ENCODE measurements around the gene NR2F1.

NR2F1 gene

DNA sequence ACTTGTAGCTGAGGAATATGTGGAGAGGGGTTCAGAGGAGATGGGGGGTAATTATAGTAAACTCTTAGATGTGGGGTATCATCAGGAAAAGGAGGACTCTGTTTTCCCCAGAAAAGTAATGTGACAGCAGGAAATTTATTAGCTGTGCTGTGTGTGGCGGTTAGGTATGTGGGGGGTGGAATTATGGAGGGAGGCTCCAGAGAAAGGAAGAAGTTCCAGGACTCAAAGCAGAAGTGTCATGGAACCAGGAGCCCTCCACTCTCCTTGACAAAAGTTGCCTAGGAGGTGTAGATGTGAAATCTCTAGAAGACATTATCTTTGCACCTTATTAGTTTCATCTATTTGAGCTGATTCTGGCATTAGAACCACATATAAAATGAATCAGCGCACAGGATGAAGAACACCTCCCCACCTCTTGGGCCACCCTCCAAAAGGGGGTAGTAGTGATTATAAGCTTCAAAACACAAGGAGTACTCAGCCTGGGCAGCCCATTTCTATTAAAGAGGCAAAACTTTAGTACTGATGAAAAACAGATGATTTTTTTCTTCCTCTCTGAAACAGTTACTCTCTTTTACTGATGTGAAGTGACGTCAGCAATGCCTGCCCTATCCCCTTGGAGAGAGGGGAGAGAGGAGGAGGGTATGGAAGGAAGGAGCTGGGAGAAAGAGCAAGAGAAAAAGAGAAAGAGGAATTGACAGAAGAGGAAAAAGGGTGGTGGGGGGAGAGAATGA lies 18.2 kb downstream of the NR2F1 start:
- no peak overlapping the region for H3K9ac ChIP-seq
- H3K36me3 ChIP-seq = no peaks in the 10 kb centered on the region
- peaks cover 0 to 94% (median 82%) of the 10 kb centered on the region in 11 experiments; a peak in 18 of 22 replicates for H4K20me1 ChIP-seq
- no peak for TF ChIP-seq Cebpa-rat (IDR thresholded peaks at IDR 0.05)
- H3K27me3 ChIP-seq = peaks cover 100% of the 10 kb centered on the region in 11 experiments
- peaks cover 10 to 36% (median 18%) of the 10 kb centered on the region in 11 experiments for H3K9me3 ChIP-seq (replicated peaks in 1 of 11)
- H3K27ac ChIP-seq = no peak overlapping the region
- no peak overlapping the region for H3K4me2 ChIP-seq
- H3K4me1 ChIP-seq = no peaks in the 10 kb centered on the region
- no peak overlapping the region for H3K4me3 ChIP-seq

- Histone ChIP-seq H3K4me3 (no peak overlapping the region), H3K4me2 (no peak overlapping the region), H3K27ac (no peak overlapping the region), H3K9ac (no peak overlapping the region), H3K9me3 (replicated peaks in 1 of 11) (peaks cover 5 to 31% (median 12%) of the 10 kb centered on the region in 11 experiments; a peak in 21 of 22 replicates), H3K27me3 (peaks cover 100% of the 10 kb centered on the region in 11 experiments), H3K4me1 (no peaks in the 10 kb centered on the region), H3K36me3 (no peaks in the 10 kb centered on the region), H4K20me1 (peaks cover 0 to 94% (median 81%) of the 10 kb centered on the region in 11 experiments; a peak in 18 of 22 replicates)
- TF ChIP-seq Cebpa-rat (IDR thresholded peaks at IDR 0.05) = no peak
These were observed 18.8 kb downstream of the NR2F1 start for GRCh38 chr5:93601802-93602155.

GRCh38 chr5:93602241-93603077 lies 19.4 kb downstream of the NR2F1 start:
- H3K4me1 ChIP-seq = no peaks in the 10 kb centered on the region
- H4K20me1 ChIP-seq = peaks cover 0 to 94% (median 79%) of the 10 kb centered on the region in 11 experiments; a peak in 18 of 22 replicates
- H3K27ac ChIP-seq = no peak overlapping the region
- H3K9ac ChIP-seq = no peak overlapping the region
- no peaks in the 10 kb centered on the region for H3K36me3 ChIP-seq
- H3K27me3 ChIP-seq = peaks cover 100% of the 10 kb centered on the region in 11 experiments
- no peak overlapping the region for H3K4me2 ChIP-seq
- no peak for TF ChIP-seq Cebpa-rat (IDR thresholded peaks at IDR 0.05)
- H3K9me3 ChIP-seq (replicated peaks in 1 of 11) = peaks cover 0 to 24% (median 6%) of the 10 kb centered on the region in 11 experiments; a peak in 11 of 22 replicates
- no peak overlapping the region for H3K4me3 ChIP-seq

- H4K20me1 ChIP-seq = peaks cover 0 to 94% (median 79%) of the 10 kb centered on the region in 11 experiments; a peak in 18 of 22 replicates
- H3K27ac ChIP-seq = no peak overlapping the region
- H3K4me2 ChIP-seq = no peak overlapping the region
- no peak for TF ChIP-seq Cebpa-rat (IDR thresholded peaks at IDR 0.05)
- no peak overlapping the region for H3K9ac ChIP-seq
- peaks cover 0 to 16% (median 4%) of the 10 kb centered on the region in 11 experiments; a peak in 9 of 22 replicates for H3K9me3 ChIP-seq (replicated peaks in 1 of 11)
- no peak overlapping the region for H3K4me3 ChIP-seq
- H3K4me1 ChIP-seq = peaks cover 0 to 4% (median 0%) of the 10 kb centered on the region in 10 experiments; a peak in 2 of 20 replicates
- H3K27me3 ChIP-seq = peaks cover 100% of the 10 kb centered on the region in 11 experiments
- H3K36me3 ChIP-seq = no peaks in the 10 kb centered on the region
These were observed 20.2 kb downstream of the NR2F1 start for GRCh38 chr5:93603078-93603792.

DNA sequence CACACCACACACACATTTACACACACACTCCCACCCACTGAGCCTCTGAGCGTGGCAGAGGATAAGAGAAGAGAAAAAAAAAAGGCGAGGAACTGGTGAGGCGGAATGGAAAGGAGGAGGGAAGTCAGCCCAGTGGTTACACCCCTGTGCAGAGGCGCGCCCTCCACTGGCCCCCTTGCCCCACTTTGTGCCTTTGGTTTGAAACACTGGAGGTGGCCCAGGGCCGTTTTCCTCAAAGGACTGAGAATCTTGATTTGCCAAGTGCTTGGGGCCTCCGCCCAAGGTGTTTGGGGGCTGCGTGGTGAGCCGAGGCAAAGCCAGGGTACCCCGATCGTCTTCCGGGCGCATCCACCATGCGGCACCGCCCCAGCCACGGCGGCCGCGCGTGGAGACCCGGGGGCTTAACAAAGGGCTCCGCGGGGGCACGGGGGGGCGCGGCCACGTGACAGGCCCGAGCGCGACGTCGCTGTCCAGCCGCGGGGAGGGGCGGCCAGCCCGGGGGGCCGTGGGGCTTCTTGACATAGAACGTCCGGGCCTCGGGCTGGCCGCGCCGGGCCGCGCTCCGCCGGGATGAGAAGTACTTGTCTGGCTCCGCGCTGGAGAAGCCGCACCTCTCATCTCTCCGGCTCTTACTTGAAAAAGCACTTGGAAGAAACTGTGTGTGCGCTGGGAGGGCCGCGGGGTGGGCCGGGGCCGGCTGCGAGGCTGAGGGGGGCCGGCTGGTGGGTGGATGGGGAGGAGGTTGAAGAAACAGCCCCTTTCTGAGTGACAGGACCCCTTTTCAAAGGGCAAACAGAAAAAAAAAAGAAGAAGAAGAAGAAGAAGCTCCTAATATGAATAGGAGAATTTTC lies 21.0 kb downstream of the NR2F1 start:
- Histone ChIP-seq H3K4me1 (peaks cover 0 to 5% (median 0%) of the 10 kb centered on the region in 10 experiments; a peak in 2 of 20 replicates), H3K9ac (no peak overlapping the region), H3K4me3 (no peak overlapping the region), H3K27me3 (peaks cover 100% of the 10 kb centered on the region in 11 experiments), H3K9me3 (replicated peaks in 1 of 11) (peaks cover 0 to 13% (median 4%) of the 10 kb centered on the region in 11 experiments; a peak in 8 of 22 replicates), H3K36me3 (no peaks in the 10 kb centered on the region), H3K4me2 (no peak overlapping the region), H4K20me1 (peaks cover 0 to 94% (median 79%) of the 10 kb centered on the region in 11 experiments; a peak in 18 of 22 replicates), H3K27ac (no peak overlapping the region)
- TF ChIP-seq Cebpa-rat (IDR thresholded peaks at IDR 0.05) = no peak

DNA sequence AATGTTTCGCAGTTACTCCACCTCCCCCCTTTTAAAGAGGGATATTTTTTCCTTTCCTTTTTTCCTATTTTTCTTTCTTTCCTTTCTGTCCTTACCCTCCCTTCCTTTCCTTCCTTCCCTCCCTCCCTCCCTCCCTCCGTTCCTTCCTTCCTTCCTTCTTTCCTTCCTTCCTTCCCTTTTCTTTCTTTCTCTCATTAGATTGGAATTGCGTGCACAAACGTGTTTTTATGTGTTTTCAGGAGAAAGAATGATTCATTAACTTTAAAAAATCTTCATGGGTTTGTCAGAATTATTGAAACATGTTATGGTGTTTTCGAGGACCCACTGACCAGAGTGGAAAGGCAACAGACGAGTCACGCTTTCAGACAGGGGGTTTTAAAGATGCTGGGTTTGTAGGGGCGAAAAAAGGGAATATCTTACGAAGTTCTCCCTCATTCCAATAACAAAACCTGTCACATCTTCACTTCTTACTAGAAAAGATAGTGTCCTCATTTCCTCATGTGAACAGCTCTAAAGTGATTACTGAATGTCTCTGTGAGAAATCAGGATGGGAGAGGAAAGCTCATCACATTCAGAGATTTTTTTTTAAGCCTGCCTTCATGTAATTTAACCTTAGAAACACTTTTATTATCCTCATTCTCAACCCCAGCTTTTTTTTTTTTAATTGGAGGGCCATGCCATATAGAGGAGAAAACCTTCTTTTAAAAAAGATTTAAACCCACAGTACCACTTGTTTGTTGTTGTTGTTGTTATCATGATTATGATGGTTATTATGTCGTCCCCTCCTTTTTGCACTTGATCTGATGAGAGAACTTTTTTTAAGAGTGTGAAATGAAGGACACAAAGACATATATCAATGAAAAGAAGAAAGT lies 21.9 kb downstream of the NR2F1 start:
- Histone ChIP-seq H3K27me3 (peaks cover 100% of the 10 kb centered on the region in 11 experiments), H4K20me1 (peaks cover 0 to 94% (median 79%) of the 10 kb centered on the region in 11 experiments; a peak in 18 of 22 replicates), H3K36me3 (no peaks in the 10 kb centered on the region), H3K4me2 (no peak overlapping the region), H3K27ac (no peak overlapping the region), H3K4me1 (peaks cover 0 to 5% (median 0%) of the 10 kb centered on the region in 10 experiments; a peak in 2 of 20 replicates), H3K4me3 (no peak overlapping the region), H3K9ac (no peak overlapping the region), H3K9me3 (replicated peaks in 1 of 11) (peaks cover 0 to 13% (median 4%) of the 10 kb centered on the region in 11 experiments; a peak in 8 of 22 replicates)
- TF ChIP-seq Cebpa-rat (IDR thresholded peaks at IDR 0.05) = no peak

- Histone ChIP-seq H4K20me1 (peaks cover 0 to 95% (median 78%) of the 10 kb centered on the region in 11 experiments; a peak in 18 of 22 replicates), H3K4me1 (peaks cover 0 to 5% (median 0%) of the 10 kb centered on the region in 10 experiments; a peak in 2 of 20 replicates), H3K9ac (no peak overlapping the region), H3K27ac (no peak overlapping the region), H3K4me3 (no peak overlapping the region), H3K36me3 (no peaks in the 10 kb centered on the region), H3K4me2 (no peak overlapping the region), H3K27me3 (peaks cover 100% of the 10 kb centered on the region in 11 experiments), H3K9me3 (replicated peaks in 1 of 11) (peaks cover 0 to 13% (median 4%) of the 10 kb centered on the region in 11 experiments; a peak in 8 of 22 replicates)
- TF ChIP-seq Cebpa-rat (IDR thresholded peaks at IDR 0.05) = no peak
These were observed 23.3 kb downstream of the NR2F1 start for GRCh38 chr5:93606382-93606752.

All from BLaER1 treated with 17β-estradiol and CSF1 and Interleukin-3, amounts not matched to agents 10 nM and 100 nM (cell line).